GM18511 (cell line): Measurements from ENCODE around the gene SNX24.
"Not testable (repeated sequence)": the region's sequence is repeated elsewhere in the genome, so short reads cannot be mapped to it uniquely, and the experiment has no call there.

ENCODE experiments used
- ATAC-seq: cut with Tn5 transposase; IDR thresholded peaks from one replicate; pipeline ENCODE4 v1.9.1; 2021; ENCODE audit warnings: mild to moderate bottlenecking, moderate library complexity; ENCODE audit not compliant: unreplicated experiment

The SNX24 gene

DNA sequence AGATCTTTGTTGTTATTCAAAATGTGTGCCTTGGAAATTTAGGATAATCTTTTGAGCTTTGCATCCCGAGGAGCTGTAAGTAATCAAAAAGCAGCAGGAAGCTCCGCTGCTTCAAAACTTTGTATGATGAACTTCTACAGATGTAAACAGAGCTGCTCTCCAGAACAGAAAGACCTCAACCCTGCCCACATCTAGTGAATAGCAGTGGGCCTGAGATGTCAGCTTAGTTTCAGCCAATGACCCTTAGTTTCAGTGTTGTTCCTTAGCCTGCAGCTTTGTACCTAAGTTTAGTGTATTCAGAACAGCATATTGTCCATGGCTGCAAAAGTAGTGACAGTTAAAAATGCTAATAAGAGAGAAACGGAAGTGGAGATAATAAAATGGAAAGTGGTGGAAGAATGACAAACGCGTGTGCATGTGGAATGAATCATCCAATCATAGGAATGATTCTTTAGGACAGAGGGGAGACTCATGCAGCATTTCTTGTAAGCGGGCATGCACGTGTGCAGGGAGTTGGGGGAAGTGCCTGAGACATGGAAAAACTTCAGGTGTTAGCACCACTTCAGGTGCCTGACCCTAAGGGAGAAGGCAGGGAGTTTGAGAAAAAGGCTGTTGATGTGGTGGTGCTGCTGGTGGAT lies 24.9 kb downstream of the SNX24 start:
- ATAC-seq, result no peak

DNA sequence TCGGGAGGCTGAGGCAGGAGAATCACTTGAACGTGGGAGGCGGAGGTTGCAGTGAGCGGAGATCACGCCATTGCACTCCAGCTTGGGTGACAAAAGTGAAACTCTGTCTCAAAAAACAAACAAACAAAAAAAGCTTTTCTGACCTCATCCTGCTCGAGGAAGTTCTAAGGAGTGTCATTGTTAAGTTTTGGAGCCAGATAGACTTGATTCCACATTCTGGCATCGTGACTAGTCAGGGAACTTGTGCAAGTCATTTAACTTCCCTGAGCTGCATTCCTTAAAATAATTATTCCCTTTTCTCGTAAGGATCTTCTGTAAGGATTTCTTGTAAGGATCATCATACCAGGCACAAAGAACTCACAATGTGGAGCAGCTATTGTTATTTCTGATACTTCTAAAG lies 26.2 kb downstream of the SNX24 start:
- no peak for ATAC-seq

DNA sequence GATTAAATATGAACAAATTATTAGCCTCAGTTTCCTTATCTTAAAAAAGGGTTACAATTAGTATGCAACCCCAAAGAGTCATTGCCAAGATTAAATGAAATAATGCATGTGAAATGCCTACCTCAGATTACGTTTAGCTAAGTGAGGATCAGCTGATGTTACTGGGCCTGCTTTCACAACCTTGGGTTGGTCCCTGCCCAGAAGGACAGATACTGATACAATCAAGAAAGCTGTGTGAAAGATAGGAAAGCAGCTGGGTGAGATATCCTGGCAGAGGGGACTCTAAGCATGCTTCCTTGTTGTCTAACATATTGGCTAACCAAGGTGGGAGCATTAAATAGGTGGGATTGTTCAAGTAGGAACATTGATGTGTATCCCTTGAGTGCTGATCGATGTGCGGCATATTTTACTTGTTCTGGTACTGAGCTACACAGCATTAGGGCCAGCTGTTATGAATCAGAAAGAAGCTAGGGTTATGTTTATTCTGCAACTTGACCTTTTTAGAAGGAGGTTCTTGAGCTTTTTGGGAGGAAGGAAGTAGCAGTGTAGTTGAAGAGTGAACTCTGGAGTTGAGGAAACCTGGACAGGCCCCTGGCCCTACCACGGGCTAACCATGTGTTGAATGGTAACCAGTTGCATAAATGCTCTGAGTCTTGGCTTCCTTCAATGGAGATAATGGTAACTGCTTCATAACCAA lies 28.9 kb downstream of the SNX24 start:
- ATAC-seq, result no peak

DNA sequence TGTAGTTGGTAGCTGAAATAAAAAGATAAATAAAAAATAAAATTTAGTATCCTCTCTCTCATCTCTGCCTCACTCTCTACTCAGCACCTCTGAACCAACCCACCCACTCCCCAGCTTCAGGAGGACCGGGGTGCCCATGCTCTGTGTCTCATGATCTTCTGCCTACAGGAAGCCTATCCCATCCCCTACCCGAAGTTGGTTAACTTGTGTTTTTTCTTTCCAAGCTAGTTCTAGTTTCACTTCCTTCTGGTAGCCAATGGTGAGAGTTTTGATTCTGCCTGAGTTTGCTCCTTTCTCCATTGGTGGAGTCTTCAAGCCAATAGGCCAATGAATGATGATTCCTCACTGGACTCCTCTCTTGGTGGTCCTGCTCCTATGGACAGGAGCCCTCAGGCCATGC lies 32.1 kb downstream of the SNX24 start:
- peak; percentile 60 for ATAC-seq

DNA sequence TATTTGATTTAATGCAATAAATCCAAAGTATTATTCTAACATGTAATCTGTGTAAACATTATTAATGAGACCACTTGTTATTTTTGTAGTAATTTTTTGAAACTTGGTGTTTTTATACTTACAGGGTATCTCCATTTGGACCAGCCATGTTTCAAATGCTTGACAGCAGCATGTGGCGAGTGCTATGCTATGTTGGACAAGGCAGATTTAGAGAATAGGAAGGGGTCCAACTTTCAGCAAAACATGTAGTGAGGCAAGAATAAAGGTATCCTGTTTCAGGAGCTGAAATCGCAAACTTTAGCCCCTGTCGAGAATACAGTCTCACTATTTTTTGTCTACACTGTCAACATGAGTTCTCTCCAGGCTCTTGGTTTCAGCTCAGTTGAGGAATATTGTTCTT lies 33.7 kb downstream of the SNX24 start:
- ATAC-seq, result no peak

DNA sequence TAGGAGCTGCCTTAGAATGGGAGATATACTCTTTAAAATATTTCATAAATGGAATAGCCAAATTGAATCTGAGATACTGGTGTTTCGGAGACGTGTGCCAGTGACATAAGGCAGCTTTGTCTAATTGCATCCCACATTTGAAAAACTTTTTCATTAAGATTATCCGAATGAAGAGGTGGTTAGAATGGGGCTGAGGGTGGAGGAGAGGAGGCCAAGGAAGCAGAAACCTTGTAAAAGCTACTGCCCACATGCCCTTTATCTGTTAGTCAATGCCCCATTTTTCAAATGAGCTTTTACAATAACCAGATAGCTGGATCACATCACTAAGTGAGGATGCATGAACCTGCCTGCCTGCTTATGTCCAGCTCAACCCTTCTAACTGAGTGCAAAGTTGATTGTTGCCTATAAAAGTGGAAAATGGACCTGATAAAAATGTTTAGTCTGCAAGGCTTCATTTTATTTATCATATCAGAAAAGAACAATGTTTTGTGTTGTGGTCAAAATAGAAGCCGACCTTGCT lies 34.8 kb downstream of the SNX24 start:
- ATAC-seq, result no peak

DNA sequence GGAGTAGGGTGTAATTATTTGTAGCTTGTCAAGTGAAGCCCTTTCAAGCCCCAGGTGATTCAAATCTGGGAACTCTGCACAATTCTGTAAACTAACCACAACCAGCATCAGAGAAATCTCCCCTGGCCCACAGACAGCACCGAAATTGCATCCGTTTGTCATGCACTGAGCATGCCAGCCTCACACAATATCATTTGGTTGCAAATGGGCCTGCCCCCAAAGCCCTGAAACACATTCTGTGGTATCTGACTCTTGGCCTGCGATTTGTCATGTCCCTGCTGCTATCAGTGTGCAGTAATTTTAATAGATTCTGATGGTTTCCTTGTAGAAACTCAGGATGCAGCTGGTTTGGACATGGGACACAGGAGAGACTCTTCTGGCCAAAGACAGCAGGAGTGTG lies 35.3 kb downstream of the SNX24 start:
- peak; percentile 87 for ATAC-seq

DNA sequence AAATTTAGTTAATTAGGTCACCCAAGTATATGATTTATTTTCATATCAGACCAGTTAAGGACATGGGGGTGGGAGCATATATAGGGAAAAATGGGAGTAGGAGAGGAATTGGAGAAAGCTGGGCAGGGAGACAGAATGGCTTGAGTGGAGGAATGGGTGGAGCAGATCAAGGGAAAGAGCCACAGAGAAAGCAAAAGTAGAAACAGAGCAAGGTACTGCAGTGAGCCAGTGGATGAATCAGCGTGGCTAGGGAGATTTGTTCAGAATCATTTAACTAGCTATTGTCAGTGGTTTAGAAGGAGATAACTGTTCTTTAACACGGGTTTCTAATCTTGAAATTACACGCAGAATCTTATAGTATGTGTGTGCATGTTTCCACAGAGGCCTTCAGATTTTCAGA lies 37.4 kb downstream of the SNX24 start:
- ATAC-seq, result no peak

DNA sequence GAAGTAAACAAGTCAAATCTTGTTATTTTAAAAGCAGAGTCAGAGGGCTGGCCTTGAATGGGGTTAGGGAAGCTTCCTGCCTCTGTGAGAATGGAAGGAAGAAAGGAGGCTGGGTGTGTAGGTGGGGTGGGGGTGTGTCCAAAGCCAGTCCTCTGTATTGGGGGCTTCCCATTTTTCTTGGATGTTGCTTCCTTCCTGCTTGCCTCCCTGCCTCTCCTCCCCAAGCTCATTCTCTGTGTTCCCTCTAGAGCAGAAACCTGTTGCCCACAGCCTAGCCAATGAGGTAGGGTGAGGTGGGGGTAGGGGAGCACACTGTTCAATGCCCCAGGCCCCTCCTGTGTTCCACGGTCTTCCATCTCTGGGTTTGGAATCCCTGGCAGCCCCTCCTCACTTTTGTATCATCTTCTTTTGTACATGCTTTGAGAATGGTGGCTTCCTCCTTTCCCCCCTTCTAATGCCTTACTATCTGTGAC lies 39.7 kb downstream of the SNX24 start:
- ATAC-seq, result no peak

DNA sequence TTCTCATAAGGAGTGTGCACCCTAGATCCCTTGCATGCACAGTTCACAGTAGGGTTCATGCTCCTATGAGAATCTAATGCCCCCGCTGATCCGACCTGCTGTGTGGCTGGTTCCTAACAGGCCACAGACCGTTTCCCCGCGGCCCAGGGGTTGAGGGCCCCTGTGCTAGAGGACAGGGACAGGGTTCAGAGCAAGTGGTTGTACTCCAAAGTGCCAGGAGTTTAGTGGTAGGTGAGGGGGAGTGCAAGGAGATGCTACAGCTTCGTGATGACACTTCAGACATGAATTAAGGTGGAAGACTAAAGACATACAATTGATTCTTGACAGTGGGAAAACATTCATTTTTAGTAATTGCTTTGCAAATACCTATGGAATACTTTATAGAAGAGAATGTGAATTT lies 40.5 kb downstream of the SNX24 start:
- no peak for ATAC-seq

DNA sequence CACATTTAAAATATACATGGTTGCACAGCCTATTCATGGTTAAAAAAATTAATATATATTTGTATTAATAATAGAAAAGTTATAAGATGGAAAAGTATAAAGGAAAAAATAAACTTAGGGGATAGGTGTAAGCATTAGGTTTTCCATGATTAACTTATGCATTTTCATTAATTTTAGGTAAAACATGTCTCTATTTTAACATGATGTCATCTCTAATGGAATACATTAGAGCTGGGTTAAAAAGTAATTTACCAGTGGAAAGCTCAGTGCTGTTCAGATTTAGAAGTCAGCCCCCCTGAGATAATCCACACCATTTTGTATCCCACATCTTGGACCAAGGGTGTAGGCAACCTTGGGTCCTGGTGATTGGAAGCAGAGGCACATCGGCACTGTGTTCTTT lies 49.7 kb downstream of the SNX24 start:
- ATAC-seq, result no peak

DNA sequence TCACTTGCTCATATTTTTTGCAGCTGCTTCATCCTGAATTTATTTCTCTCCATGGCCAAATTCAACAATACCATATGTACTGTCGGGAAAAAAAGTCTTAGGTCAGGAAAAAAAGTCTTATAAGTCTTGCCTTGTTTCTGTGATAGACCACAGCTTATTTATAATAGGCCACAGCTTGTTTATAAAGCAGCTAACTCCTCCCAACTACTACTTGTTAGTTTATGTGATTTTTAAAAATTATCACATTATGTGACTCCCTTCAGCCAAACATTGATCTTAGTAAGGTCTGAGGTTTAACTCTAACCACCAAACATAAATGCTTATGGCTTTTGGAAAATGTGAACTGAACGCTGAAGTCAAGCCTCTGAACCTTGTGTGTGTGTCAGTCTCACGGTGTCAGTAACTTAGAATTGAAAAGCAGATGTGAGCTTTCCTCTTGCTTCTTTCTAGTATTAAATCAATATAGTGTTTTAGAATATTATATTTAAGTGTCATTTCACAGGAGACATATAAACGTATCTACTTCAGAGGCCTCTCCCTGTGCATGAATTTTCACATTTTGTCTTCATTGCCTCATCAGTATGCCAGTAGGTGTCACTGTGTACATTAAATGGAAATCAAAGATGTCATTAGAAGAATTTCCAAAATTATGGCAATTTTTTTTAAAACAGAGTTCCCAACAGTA lies 51.3 kb downstream of the SNX24 start:
- ATAC-seq, result no peak

DNA sequence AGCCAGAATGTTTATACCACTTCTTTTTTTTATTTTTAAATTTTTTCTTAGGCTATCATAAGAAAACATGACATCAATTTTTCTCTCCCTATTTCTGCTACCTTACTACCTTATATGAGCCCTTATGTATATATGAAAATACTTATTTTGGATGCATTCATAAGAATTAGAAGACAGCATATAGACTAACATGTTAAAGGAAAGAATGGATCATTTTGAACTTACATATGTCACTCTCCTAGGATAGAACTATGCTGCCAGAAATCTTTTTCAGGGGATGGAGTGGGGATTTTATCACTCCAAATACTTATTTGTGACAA lies 51.8 kb downstream of the SNX24 start:
- ATAC-seq, result no peak

DNA sequence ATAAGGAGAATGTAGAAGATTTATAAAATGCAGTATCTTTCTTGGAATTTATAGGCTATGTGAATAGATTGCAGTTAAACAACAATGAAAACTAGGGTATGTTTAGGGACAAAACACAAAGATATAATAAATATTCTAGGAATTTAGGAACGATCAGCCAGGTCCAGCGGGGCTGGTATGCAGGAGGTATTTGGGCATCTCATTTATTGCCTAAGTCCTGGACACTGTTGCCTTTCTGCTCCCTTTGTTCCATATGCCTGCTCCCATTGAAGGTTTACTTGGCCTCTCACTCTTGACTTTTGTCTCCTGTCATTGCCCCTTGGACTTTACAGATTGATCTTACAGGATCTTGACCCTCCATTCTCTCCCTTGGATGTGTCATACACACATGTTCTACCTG lies 55.9 kb downstream of the SNX24 start:
- no peak for ATAC-seq

DNA sequence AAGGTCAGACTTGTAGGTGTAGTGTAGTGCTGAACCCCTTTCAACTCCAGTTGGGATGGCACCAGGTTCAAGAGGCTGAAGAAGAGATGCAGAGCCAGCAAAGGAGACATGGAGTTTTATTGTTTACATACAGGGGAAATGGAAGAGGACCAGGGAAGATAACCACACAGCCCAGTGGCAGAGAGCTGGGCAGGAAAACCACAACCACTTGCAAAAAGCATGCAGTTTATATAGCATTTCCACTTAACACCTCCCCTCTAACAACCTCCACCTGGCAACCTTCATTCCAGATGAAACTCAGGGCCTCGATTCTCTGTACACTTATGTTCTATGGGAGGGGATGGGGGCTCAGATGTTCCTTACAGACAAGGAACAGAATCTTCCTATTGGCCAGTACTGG lies 56.9 kb downstream of the SNX24 start:
- ATAC-seq, result peak; percentile 59

DNA sequence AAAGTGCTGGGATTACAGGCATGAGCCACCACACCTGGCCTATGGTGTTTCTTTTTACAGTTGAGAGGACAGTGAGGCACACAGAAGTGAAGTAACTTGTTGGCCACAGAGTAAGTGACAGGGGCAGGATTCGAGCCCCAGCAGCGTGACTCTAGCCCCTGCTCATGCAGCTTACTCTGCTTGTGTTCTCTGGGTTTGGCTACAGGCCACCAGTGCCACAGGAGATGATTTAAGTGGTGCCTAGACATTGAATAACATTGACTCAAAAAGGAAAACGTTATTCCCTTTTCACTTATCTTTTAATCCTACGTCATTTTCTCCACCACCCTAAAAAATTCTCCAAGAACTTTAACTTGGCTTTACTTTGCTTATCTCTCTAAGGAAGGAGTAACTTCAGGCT lies 61.4 kb downstream of the SNX24 start:
- no peak for ATAC-seq

DNA sequence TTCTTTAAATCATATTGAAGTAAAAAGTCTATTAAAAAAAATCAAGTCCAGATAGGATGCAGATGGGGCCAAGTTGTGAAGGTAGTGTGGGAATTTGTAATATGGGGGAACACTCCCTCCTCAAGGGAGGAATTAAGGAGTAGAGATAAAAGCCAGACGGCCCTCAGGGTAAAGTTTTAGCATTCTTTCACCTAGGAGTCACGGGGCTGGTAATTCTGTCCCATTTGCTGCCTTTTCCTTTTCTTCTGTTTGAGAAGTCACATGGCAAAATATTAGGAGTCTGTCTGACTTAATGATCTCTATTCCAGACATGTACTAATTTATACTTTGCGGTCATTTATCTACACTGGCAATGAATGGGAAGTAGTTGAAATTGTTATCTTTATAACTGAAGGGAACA lies 61.9 kb downstream of the SNX24 start:
- ATAC-seq, result no peak

DNA sequence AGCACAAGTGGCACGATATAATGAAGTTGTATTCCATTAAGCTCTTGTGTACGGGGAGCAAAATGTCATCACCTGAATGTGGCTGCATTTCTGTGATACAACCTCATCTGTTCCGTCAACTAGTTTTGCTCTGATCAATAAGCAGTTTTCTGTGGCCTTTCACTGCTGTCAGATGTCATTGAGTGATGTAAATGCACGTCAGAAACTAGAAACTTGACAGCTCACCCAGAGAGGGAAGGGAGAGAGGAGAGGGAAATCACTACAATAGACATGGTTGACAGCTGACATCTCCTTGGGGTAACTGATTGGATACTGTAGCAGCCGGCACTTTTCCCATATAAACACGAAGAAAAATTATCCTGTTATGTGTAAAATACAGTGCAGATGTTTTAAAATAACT lies 62.7 kb downstream of the SNX24 start:
- ATAC-seq, result no peak

DNA sequence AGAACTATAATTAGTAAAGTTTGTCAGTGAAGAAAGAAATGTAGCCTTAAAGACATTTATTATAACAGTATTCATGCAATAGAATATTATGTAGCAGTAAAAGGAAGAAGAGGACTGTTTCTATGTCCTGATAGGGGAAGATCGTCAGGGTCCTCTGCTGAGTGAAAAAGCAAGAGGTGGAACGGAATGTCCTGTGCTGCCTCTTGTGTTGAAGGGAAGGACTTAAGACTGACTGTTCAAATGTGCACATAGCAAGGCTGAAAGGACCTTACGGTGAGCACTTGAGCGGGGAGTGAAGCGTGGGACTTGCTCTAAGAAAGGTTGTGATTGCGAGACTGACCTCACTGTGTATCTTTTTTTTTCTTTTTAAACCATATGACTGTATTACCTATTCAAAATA lies 63.2 kb downstream of the SNX24 start:
- no peak for ATAC-seq

DNA sequence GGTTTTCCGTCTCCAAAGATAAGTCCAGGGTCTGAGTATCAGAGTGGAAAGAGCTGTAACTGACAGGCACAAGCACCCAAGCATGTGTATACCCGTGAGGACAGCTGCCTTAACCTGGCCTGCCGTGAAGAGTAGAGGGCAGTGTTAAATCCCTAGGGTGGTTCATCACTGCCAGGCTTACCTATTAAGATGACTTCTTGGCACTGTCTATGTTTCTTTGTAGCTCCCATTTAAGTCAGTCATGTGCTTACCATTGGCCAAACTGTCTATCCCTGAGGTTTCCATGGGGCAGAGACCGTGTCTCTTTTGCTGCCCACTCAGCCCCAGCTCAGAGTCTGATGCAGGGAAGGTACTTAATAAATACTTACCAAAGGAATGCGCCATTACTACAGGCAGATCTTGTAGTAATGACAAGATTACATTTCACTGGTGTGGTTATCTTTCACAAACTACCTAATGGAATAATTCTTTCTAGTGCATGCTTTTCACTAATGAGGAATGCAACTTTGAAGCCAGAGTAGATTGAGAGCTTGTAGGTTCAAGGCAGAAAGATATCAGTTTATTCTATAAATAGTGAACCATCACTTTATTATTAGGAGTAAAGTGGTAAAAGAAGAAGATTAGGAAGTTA lies 64.2 kb downstream of the SNX24 start:
- ATAC-seq, result no peak

DNA sequence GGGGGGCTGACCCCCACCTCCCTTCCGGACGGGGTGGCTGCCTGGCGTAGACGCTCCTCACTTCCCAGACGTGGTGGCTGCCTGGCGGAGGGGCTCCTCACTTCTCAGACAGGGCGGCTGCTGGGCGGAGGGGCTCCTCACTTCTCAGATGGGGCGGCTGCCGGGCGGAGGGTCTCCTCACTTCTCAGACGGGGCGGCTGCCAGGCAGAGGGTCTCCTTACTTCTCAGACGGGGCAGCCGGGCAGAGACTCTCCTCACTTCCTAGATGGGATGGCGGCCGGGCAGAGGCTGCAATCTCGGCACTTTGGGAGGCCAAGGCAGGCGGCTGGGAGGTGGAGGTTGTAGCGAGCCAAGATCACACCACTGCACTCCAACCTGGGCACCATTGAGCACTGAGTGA lies 68.0 kb downstream of the SNX24 start:
- ATAC-seq, result not testable (repeated sequence)
